ENCODE measurements around the gene PSKH1.

PSKH1 gene

DNA sequence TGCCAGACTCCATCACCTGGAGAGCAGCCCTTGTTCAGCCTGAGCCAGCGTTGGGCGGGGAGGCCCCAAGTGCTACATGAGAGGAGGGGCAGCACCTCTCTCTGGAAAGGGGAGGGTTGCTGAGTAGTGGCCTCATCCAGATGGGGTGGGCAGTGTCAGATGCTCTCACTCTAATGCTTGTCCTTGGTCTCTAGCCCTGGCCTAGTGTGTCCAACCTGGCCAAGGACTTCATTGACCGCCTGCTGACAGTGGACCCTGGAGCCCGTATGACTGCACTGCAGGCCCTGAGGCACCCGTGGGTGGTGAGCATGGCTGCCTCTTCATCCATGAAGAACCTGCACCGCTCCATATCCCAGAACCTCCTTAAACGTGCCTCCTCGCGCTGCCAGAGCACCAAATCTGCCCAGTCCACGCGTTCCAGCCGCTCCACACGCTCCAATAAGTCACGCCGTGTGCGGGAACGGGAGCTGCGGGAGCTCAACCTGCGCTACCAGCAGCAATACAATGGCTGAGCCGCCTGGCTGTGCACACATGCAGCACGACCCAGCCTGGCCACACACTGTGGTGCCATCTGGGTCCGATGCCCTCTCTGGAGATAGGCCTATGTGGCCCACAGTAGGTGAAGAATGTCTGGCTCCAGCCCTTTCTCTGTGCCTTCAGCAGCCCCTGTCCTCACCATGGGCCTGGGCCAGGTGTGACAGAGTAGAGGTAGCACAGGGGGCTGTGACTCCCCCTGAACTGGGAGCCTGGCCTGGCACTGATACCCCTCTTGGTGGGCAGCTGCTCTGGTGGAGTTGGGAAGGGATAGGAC, 34.3 kb downstream of the PSKH1 start:
- Histone ChIP-seq H3K9ac (ENCODE audit: insufficient read length) (no peak overlapping the region), H3K4me3 (no peak overlapping the region), H3K36me3 (ENCODE audit: insufficient read depth, low read length) (no peaks in the 10 kb centered on the region), H3K27ac (no peak overlapping the region), H3K9me3 (ENCODE audit: low read depth, low read length) (no peaks in the 10 kb centered on the region)
- DNase-seq (ENCODE audit: low read depth, low spot score) = no peak
- TF ChIP-seq FOXP2 (optimal IDR thresholded peaks at IDR 0.05; ENCODE audit: control extremely low read depth, extremely low read length, insufficient read depth) (no peak), POLR2AphosphoS5 (IDR thresholded peaks at IDR 0.05; ENCODE audit: borderline replicate concordance, low read depth, low read length) (no peak), EZH2 (IDR thresholded peaks at IDR 0.05) (no peak)

DNA sequence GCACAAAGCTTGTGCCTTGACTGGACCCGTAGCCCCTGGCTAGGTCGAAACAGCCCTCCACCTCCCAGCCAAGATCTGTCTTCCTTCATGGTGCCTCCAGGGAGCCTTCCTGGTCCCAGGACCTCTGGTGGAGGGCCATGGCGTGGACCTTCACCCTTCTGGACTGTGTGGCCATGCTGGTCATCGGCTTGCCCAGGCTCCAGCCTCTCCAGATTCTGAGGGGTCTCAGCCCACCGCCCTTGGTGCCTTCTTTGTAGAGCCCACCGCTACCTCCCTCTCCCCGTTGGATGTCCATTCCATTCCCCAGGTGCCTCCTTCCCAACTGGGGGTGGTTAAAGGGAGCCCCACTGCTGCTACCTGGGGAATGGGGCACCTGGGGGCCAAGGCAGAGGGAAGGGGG, 35.1 kb downstream of the PSKH1 start:
- no peaks in the 10 kb centered on the region for H3K9me3 ChIP-seq (ENCODE audit: low read depth, low read length)

DNA sequence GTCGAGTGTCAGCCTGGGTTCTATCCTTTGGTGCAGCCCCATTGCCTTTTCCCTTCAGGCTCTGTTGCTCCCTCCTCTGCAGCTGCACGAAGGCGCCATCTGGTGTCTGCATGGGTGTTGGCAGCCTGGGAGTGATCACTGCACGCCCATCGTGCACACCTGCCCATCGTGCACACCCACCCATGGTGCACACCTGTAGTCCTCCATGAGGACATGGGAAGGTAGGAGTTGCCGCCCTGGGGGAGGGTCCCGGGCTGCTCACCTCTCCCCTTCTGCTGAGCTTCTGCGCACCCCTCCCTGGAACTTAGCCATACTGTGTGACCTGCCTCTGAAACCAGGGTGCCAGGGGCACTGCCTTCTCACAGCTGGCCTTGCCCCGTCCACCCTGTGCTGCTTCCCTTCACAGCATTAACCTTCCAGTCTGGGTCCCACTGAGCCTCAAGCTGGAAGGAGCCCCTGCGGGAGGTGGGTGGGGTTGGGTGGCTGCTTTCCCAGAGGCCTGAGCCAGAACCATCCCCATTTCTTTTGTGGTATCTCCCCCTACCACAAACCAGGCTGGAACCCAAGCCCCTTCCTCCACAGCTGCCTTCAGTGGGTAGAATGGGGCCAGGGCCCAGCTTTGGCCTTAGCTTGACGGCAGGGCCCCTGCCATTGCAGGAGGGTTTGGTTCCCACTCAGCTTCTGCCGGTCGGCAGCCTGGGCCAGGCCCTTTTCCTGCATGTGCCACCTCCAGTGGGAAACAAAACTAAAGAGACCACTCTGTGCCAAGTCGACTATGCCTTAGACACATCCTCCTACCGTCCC, 35.7 kb downstream of the PSKH1 start:
- no peak overlapping the region for H3K27ac ChIP-seq
- H3K4me3 ChIP-seq = no peak overlapping the region
- TF ChIP-seq FOXP2 (optimal IDR thresholded peaks at IDR 0.05; ENCODE audit: control extremely low read depth, extremely low read length, insufficient read depth) = no peak
- TF ChIP-seq EZH2 (IDR thresholded peaks at IDR 0.05) = no peak
- no peaks in the 10 kb centered on the region for H3K9me3 ChIP-seq (ENCODE audit: low read depth, low read length)
- no peak for DNase-seq (ENCODE audit: low read depth, low spot score)
- no peaks in the 10 kb centered on the region for H3K36me3 ChIP-seq (ENCODE audit: insufficient read depth, low read length)
- no peak overlapping the region for H3K9ac ChIP-seq (ENCODE audit: insufficient read length)

More for the DNA sequence above, 35.1 kb downstream of the PSKH1 start:
- no peak overlapping the region for H3K27ac ChIP-seq
- no peak overlapping the region for H3K9ac ChIP-seq (ENCODE audit: insufficient read length)
- no peak overlapping the region for H3K4me3 ChIP-seq
- TF ChIP-seq EZH2 (IDR thresholded peaks at IDR 0.05) = no peak
- no peak for TF ChIP-seq POLR2AphosphoS5 (IDR thresholded peaks at IDR 0.05; ENCODE audit: borderline replicate concordance, low read depth, low read length)
- no peak for TF ChIP-seq FOXP2 (optimal IDR thresholded peaks at IDR 0.05; ENCODE audit: control extremely low read depth, extremely low read length, insufficient read depth)
- DNase-seq (ENCODE audit: low read depth, low spot score) = no peak
- no peaks in the 10 kb centered on the region for H3K36me3 ChIP-seq (ENCODE audit: insufficient read depth, low read length)

DNA sequence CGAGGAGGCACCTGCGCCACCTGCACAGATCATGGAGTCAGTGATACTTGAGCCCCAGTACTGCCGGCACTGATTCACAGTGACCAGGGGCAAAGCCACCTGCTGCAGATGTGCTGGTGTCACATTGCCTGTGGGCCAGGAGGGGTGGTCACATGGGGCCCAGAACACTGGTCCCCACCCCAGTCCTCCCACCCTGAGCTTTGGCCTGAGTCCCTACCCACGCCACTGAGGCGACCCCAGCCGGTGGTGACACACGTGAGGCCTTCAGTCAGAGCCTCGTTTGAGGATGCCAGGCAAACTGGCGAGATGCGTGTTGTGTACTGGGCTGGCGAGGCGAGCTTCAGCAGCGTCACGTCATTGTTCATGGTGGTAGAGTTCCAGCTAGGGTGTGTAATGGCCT, 37.1 kb downstream of the PSKH1 start:
- Histone ChIP-seq H3K9me3 (ENCODE audit: low read depth, low read length) (no peaks in the 10 kb centered on the region), H3K4me3 (no peak overlapping the region), H3K27ac (no peak overlapping the region), H3K36me3 (ENCODE audit: insufficient read depth, low read length) (no peaks in the 10 kb centered on the region), H3K9ac (ENCODE audit: insufficient read length) (no peak overlapping the region)
- TF ChIP-seq FOXP2 (optimal IDR thresholded peaks at IDR 0.05; ENCODE audit: control extremely low read depth, extremely low read length, insufficient read depth) (no peak), EZH2 (IDR thresholded peaks at IDR 0.05) (no peak), POLR2AphosphoS5 (IDR thresholded peaks at IDR 0.05; ENCODE audit: borderline replicate concordance, low read depth, low read length) (no peak)
- DNase-seq (ENCODE audit: low read depth, low spot score) = no peak

DNA sequence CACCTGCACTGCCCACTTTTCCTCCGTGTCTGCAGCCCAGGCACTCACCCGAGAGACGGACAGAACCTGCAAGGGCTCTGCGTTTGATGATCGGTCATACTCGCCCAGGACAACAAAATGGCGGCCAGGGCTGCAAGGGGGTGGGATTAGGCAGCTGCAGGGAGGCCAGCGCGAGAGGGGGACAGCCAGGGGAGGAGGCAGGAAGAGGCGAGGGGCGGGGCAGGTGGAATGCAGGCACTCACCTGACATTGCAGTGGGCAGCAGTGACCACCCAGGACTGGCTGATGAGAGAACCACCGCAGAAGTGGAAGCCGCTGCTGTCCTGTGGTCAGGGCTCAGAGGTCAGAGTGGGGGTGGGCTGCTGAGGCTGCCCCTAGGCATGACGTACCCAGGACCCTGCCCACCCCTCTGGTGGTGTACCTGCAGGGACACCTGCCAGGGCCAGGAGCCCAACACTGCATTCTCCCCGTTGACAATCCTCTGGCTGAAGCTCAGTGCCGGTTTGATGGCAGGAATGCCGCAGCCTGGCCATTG, 37.7 kb downstream of the PSKH1 start:
- H3K9ac ChIP-seq (ENCODE audit: insufficient read length) = no peak overlapping the region
- TF ChIP-seq POLR2AphosphoS5 (IDR thresholded peaks at IDR 0.05; ENCODE audit: borderline replicate concordance, low read depth, low read length) (no peak), EZH2 (IDR thresholded peaks at IDR 0.05) (no peak), FOXP2 (optimal IDR thresholded peaks at IDR 0.05; ENCODE audit: control extremely low read depth, extremely low read length, insufficient read depth) (no peak)
- H3K4me3 ChIP-seq = no peak overlapping the region
- no peaks in the 10 kb centered on the region for H3K36me3 ChIP-seq (ENCODE audit: insufficient read depth, low read length)
- no peak overlapping the region for H3K27ac ChIP-seq
- no peak for DNase-seq (ENCODE audit: low read depth, low spot score)
- H3K9me3 ChIP-seq (ENCODE audit: low read depth, low read length) = no peaks in the 10 kb centered on the region

DNA sequence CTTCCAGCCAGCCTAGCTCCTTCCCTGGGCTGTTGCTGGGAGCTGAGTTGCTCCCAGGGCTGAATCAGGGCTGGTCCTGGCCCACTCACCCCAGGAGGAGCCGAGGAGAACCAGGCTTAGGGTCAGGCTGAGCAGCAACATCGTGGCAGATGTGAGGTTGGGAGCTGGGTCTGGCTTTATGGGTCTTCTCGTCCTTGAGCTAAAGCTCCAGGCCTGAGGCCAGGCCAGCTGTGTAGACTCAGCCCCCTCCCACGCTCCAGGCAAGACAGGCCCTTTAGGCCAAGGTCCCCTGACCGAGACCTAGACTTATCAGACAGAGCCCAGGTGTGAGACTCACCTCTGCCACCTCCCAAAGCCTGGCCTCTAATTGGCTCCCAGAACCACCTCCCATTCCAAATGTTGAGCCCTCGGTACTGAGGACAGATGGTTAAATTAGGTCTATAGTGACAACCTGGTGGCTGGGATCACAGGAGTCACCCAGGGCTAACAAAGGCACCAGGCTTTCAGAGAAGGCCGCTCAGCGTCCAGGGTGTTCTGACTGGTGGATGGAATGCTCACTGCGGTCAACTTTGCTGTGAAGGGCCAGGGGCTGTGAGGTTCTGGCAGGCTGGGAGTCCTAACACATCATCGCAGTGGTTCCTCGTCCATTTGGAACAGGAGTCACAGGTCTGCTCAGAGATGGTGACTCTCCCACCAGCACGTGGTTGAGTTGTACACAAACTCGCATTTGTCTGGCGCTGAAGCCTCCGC, 38.8 kb downstream of the PSKH1 start, which contains the start of gene CTRL:
Gene CTRL, minus strand, starts transcription at position 151 of the 750 bp plus-strand sequence. Its CDS starts 10 bp downstream, at position 141.
- Histone ChIP-seq H3K27ac (no peak within 1 kb of the TSS), H3K9me3 (ENCODE audit: low read depth, low read length) (no peaks in the 10 kb centered on the region), H3K4me3 (no peak within 1 kb of the TSS), H3K9ac (ENCODE audit: insufficient read length) (no peak within 1 kb of the TSS), H3K36me3 (ENCODE audit: insufficient read depth, low read length) (no peaks in the 10 kb centered on the region)
- TF ChIP-seq POLR2AphosphoS5 (IDR thresholded peaks at IDR 0.05; ENCODE audit: borderline replicate concordance, low read depth, low read length) (no peak), FOXP2 (optimal IDR thresholded peaks at IDR 0.05; ENCODE audit: control extremely low read depth, extremely low read length, insufficient read depth) (no peak), EZH2 (IDR thresholded peaks at IDR 0.05) (no peak)
- no peak for DNase-seq (ENCODE audit: low read depth, low spot score)

DNA sequence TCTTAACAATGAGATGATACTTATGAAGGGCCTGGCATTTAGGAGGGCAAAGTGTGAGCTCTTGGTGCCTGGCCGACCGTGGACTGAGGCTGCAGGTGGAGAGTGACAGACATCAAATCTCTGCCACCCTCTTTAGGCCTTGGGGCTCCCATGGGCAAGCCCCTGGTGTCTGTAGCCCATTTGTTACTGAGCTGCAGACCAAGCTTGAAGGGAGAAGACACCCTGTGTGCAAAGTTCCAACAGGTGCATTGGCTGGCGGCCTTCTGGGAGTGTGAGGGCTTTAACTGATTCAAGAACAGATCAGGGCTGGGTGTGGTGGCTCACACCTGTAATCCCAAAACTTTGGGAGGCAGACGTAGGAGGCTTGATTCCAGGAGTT, 39.4 kb downstream of the PSKH1 start:
- H3K27ac ChIP-seq = no peak overlapping the region
- TF ChIP-seq POLR2AphosphoS5 (IDR thresholded peaks at IDR 0.05; ENCODE audit: borderline replicate concordance, low read depth, low read length) = no peak
- TF ChIP-seq FOXP2 (optimal IDR thresholded peaks at IDR 0.05; ENCODE audit: control extremely low read depth, extremely low read length, insufficient read depth) = no peak
- TF ChIP-seq EZH2 (IDR thresholded peaks at IDR 0.05) = no peak
- no peak for DNase-seq (ENCODE audit: low read depth, low spot score)
- H3K9ac ChIP-seq (ENCODE audit: insufficient read length) = no peak overlapping the region
- no peaks in the 10 kb centered on the region for H3K9me3 ChIP-seq (ENCODE audit: low read depth, low read length)
- H3K36me3 ChIP-seq (ENCODE audit: insufficient read depth, low read length) = no peaks in the 10 kb centered on the region
- no peak overlapping the region for H3K4me3 ChIP-seq

DNA sequence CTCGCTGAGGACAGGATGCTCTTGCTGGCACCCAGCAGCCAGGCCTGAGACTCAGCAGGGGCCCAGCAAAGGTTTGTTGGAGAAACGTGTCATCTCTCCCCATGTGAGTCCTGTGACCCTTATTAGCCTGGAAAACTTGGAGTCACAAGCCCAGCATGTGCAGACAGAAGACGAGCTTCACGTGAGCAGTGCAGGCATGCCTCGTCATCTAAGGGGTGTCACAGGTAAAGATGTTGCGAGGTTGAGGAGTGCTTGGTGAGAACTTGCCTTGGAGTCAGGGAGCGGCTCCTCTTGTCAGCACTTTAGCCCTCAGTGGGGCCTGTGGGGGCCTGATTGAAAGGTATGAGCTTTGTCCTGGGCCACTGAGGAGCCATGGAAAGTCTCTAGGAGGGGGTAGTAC, 40.8 kb downstream of the PSKH1 start:
- Histone ChIP-seq H3K9me3 (ENCODE audit: low read depth, low read length) (no peaks in the 10 kb centered on the region), H3K36me3 (ENCODE audit: insufficient read depth, low read length) (no peaks in the 10 kb centered on the region), H3K4me3 (no peak overlapping the region), H3K27ac (no peak overlapping the region), H3K9ac (ENCODE audit: insufficient read length) (no peak overlapping the region)
- no peak for DNase-seq (ENCODE audit: low read depth, low spot score)
- no peak for TF ChIP-seq EZH2 (IDR thresholded peaks at IDR 0.05)
- no peak for TF ChIP-seq POLR2AphosphoS5 (IDR thresholded peaks at IDR 0.05; ENCODE audit: borderline replicate concordance, low read depth, low read length)
- TF ChIP-seq FOXP2 (optimal IDR thresholded peaks at IDR 0.05; ENCODE audit: control extremely low read depth, extremely low read length, insufficient read depth) = no peak
